Calu3 (cell line): Measurements from ENCODE around the gene CCSER2. TPM values are rescaled to one million over a fixed set of nuclear protein-coding genes. Genes with fewer than 3 reads are reported as not detected.

Experiments used
- BruUV-seq: library from RNA; stranded (reverse); fragments of 400-500 nt; replicated peaks from 2 replicates; lab custom pipeline; 2021; lab: Mats Ljungman, UMichigan
- CTCF ChIA-PET: fragments of 300-600 bp; sonication (Branson Sonifier 250); formaldehyde crosslinking; loops from one replicate; lab custom pipeline; 2022; ENCODE audit warnings: antibody characterized with exemption; lab: Charles Lee
- DNase-seq: peaks from one replicate; pipeline ENCODE4 v3.0.0; 2022
- H3K27ac Mint-ChIP-seq: one replicate; pipeline ENCODE4 v1.8.0; 2022; ENCODE audit warnings: mixed read lengths; ENCODE audit not compliant: unreplicated experiment
- H3K27me3 Mint-ChIP-seq: one replicate; pipeline ENCODE4 v1.8.0; 2022; ENCODE audit warnings: mixed read lengths; ENCODE audit not compliant: unreplicated experiment
- H3K36me3 Mint-ChIP-seq: one replicate; pipeline ENCODE4 v1.8.0; 2022; ENCODE audit warnings: mild to moderate bottlenecking, moderate library complexity, mixed read lengths; ENCODE audit not compliant: insufficient read depth, unreplicated experiment
- H3K4me1 Mint-ChIP-seq: one replicate; pipeline ENCODE4 v1.8.0; 2022; ENCODE audit warnings: mild to moderate bottlenecking, low read depth, mixed read lengths; ENCODE audit not compliant: unreplicated experiment
- H3K4me3 Mint-ChIP-seq: one replicate; pipeline ENCODE4 v1.8.0; 2022; ENCODE audit warnings: mild to moderate bottlenecking, low read depth, moderate library complexity, mixed read lengths; ENCODE audit not compliant: unreplicated experiment
- H3K9me3 Mint-ChIP-seq: one replicate; pipeline ENCODE4 v1.8.0; 2022; ENCODE audit warnings: low read depth, mixed read lengths; ENCODE audit not compliant: unreplicated experiment
- intact Hi-C: fragments of 100-400 bp; cut with micrococcal nuclease; formaldehyde crosslinking; loops from one replicate; pipeline ENCODE4 v1.10.0; 2022; ENCODE audit not compliant: unreplicated experiment
- total RNA-seq: library from RNA; stranded (reverse); gene quantifications from 2 replicates; pipeline ENCODE4 v1.2.3, GENCODE V29; 2022
- TF ChIP-seq, protein P1 (sequence below): fragments of 200-600 bp; IDR thresholded peaks from one replicate; pipeline ENCODE4 v1.8.0; 2022; ENCODE audit warnings: antibody characterized with exemption; ENCODE audit not compliant: unreplicated experiment

CCSER2 gene
- total RNA-seq, 1 experiment from 2014 or later = 27.8 TPM

DNA sequence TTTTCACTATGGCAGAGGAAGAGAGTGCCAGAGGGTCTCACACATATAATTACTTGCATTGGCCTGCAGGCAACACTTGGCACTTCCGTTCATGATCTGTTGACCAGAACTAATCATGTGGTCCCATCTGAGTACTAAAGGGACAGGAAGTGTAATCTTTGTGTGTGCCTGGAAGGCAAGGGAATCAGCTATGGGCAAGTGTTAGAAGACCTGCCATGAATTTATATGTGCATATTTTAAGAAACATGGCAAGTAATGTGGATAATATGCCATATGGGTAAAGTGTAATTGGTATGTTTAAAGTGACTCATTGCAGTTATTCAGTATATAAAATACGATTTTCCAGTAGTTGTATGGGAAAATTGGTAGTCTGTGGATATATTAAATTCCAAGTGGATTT is 46.1 kb downstream of the CCSER2 start:
- CTCF ChIA-PET = interaction anchor here (1.0 kb wide), 1 partner anchor 163 kb away, joined by 7 read pairs; no protein-coding TSS in a partner anchor
- DNase-seq = no peak
- no peaks in the 10 kb centered on the region for H3K27me3 Mint-ChIP-seq
- H3K4me3 Mint-ChIP-seq = no peak overlapping the region
- TF ChIP-seq, protein P1, sequence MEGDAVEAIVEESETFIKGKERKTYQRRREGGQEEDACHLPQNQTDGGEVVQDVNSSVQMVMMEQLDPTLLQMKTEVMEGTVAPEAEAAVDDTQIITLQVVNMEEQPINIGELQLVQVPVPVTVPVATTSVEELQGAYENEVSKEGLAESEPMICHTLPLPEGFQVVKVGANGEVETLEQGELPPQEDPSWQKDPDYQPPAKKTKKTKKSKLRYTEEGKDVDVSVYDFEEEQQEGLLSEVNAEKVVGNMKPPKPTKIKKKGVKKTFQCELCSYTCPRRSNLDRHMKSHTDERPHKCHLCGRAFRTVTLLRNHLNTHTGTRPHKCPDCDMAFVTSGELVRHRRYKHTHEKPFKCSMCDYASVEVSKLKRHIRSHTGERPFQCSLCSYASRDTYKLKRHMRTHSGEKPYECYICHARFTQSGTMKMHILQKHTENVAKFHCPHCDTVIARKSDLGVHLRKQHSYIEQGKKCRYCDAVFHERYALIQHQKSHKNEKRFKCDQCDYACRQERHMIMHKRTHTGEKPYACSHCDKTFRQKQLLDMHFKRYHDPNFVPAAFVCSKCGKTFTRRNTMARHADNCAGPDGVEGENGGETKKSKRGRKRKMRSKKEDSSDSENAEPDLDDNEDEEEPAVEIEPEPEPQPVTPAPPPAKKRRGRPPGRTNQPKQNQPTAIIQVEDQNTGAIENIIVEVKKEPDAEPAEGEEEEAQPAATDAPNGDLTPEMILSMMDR = no peak
- no peaks in the 10 kb centered on the region for H3K9me3 Mint-ChIP-seq
- H3K4me1 Mint-ChIP-seq = no peaks in the 10 kb centered on the region
- intact Hi-C loops = no loop called here
- no TSS peak for BruUV-seq
- no peak overlapping the region for H3K27ac Mint-ChIP-seq
- no peaks in the 10 kb centered on the region for H3K36me3 Mint-ChIP-seq

DNA sequence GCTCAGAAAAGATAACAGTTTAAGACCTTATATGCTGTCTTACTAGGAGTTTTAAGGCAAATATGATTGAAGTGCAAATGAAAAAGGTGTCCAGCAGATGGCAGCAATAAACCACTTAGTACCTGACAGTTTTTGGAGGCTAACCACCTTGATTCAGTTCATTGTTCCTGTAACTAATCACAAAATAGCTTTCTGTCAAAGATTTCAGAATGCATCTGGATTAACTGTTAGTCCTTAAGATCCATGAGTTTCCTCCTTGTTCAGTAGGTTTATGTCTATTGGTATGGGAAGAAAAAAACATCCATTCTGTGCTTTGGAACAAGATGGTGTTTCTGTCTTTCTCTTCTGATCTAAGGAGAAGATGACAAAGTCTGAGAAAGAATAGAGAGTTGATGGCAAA is 46.6 kb downstream of the CCSER2 start:
- TF ChIP-seq, protein P1 = no peak
- Mint-ChIP-seq H3K36me3 (no peaks in the 10 kb centered on the region), H3K9me3 (no peaks in the 10 kb centered on the region), H3K27me3 (no peaks in the 10 kb centered on the region), H3K4me3 (no peak overlapping the region), H3K27ac (no peak overlapping the region), H3K4me1 (no peaks in the 10 kb centered on the region)
- CTCF ChIA-PET = interaction anchor here (1.0 kb wide), 1 partner anchor 162 kb away, joined by 7 read pairs; no protein-coding TSS in a partner anchor
- peak; percentile 40 for DNase-seq
- intact Hi-C loops = loop anchor here (1.0 to 5.0 kb wide), 2 partner anchors 52 to 162 kb away; no protein-coding TSS in a partner anchor
- BruUV-seq = no TSS peak

DNA sequence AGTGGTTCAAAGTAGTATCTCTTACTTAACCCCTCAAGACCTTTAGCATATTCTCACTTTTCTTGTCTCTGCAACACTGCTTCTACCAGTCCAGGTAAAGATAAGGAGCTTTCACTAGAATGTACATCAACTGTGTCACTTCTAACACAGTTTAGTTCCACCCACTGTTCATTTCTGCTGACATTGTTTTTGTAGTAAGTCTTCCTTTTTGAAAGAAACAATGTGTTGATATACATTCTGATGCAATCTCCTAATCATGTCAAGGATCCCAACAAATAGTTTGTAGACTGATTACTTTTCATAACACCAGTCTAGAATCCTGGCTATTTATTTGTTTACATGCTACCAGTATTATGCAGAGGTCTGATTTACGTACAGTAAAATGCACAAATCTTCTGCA is 47.5 kb downstream of the CCSER2 start:
- Mint-ChIP-seq H3K4me1 (no peaks in the 10 kb centered on the region), H3K9me3 (no peaks in the 10 kb centered on the region), H3K36me3 (no peaks in the 10 kb centered on the region), H3K27me3 (no peaks in the 10 kb centered on the region), H3K27ac (no peak overlapping the region), H3K4me3 (no peak overlapping the region)
- TF ChIP-seq, protein P1 = no peak
- no peak for DNase-seq
- intact Hi-C loops = loop anchor here (1.0 to 5.0 kb wide), 2 partner anchors 51 to 161 kb away; no protein-coding TSS in a partner anchor
- CTCF ChIA-PET = no interaction called here
- no TSS peak for BruUV-seq

DNA sequence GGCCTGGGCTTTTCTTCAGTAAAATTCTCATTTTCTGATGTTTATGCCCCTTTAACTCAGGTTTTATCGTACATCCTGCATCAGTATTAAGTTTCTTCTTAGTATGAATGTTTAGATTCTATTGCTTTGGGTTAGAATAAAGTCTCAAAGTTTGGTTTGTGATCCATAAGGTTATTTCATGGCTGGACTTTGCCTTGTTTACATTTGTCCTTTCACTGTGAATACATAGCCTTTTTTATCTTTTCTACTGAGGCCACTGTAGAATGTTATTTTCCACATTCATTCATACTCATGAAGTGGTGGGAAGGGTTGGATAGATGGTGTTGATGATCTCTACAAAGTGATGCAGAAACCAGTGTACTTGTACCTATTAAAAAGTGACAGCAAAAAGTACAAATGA is 59.8 kb downstream of the CCSER2 start:
- intact Hi-C loops = no loop called here
- Mint-ChIP-seq H3K27me3 (no peaks in the 10 kb centered on the region), H3K27ac (no peak overlapping the region), H3K9me3 (no peaks in the 10 kb centered on the region), H3K4me3 (no peak overlapping the region), H3K4me1 (no peaks in the 10 kb centered on the region), H3K36me3 (no peaks in the 10 kb centered on the region)
- BruUV-seq = no TSS peak
- TF ChIP-seq, protein P1 = no peak
- CTCF ChIA-PET = no interaction called here
- no peak for DNase-seq
